ENCODE results near the gene SP100. TPM values are rescaled to one million over a fixed set of nuclear protein-coding genes. Genes with fewer than 3 reads are reported as not detected.

SP100 gene
- total RNA-seq, 2 experiments from 2014 or later = 242 to 243 TPM

GRCh38 chr2:230570987-230571386, 155.0 kb downstream of the SP100 start:
- peaks cover 15% of the 10 kb centered on the region for H3K36me3 Mint-ChIP-seq (ENCODE audit: low read depth)
- no peak for TF ChIP-seq CTCF (IDR thresholded peaks at IDR 0.05)

GRCh38 chr2:230575642-230576324, 159.8 kb downstream of the SP100 start:
- H3K27me3 ChIP-seq (ENCODE audit: control insufficient read depth in 1 of 2, insufficient read depth in 2 of 2, low read length in 2 of 2) = no peaks in the 10 kb centered on the region
- peaks cover 14 to 17% of the 10 kb centered on the region in 2 experiments for H3K9me3 ChIP-seq (ENCODE audit: control insufficient read depth in 1 of 2, insufficient read depth in 1 of 2, low read length in 2 of 2)
- no peak overlapping the region for H3K4me3 ChIP-seq (ENCODE audit: low read length)
- intact Hi-C loops (cut with DNase I, micrococcal nuclease) = no loop called here
- Mint-ChIP-seq H3K4me3 (peak overlapping the region; percentile 17), H3K4me1 (ENCODE audit: low read depth) (peaks cover 17% of the 10 kb centered on the region), H3K9me3 (peaks cover 10% of the 10 kb centered on the region), H3K27me3 (no peaks in the 10 kb centered on the region), H3K36me3 (ENCODE audit: low read depth) (peaks cover 15% of the 10 kb centered on the region), H3K27ac (peak overlapping the region; percentile 59)
- peak in 10 of 14 experiments; percentile 11 to 76 (median 30) for DNase-seq
- H3K36me3 ChIP-seq (ENCODE audit: insufficient read depth, low read length) = no peaks in the 10 kb centered on the region
- TF ChIP-seq CTCF (IDR thresholded peaks at IDR 0.05) = no peak
- ChIA-PET POLR2A (interaction anchor here (0.5 to 1.9 kb wide), 3 partner anchors 27 to 189 kb away, joined by 3 to 9 read pairs (median 3); no protein-coding TSS in a partner anchor), CTCF (no interaction called here)
- peaks cover 11% of the 10 kb centered on the region for H3K4me1 ChIP-seq (ENCODE audit: insufficient read depth, low read length)
- ATAC-seq (ENCODE audit: poor library complexity) = peak; percentile 98
- no peak overlapping the region for H3K27ac ChIP-seq (ENCODE audit: low read depth in 1 of 2, low read length in 2 of 2)

More at GRCh38 chr2:230570987-230571386, 155.0 kb downstream of the SP100 start:
- H3K4me3 ChIP-seq (ENCODE audit: low read length) = no peak overlapping the region
- CTCF ChIA-PET = no interaction called here
- no peak for DNase-seq
- Mint-ChIP-seq H3K27me3 (no peaks in the 10 kb centered on the region), H3K9me3 (peaks cover 10% of the 10 kb centered on the region), H3K4me1 (ENCODE audit: low read depth) (peaks cover 14% of the 10 kb centered on the region), H3K4me3 (no peak overlapping the region), H3K27ac (no peak overlapping the region)
- peaks cover 14 to 17% of the 10 kb centered on the region in 2 experiments for H3K9me3 ChIP-seq (ENCODE audit: control insufficient read depth in 1 of 2, insufficient read depth in 1 of 2, low read length in 2 of 2)
- H3K27me3 ChIP-seq (ENCODE audit: control insufficient read depth in 1 of 2, insufficient read depth in 2 of 2, low read length in 2 of 2) = no peaks in the 10 kb centered on the region
- H3K4me1 ChIP-seq (ENCODE audit: insufficient read depth, low read length) = peaks cover 8% of the 10 kb centered on the region
- POLR2A ChIA-PET = no interaction called here
- no peak for ATAC-seq (ENCODE audit: poor library complexity)
- intact Hi-C loops (cut with DNase I, micrococcal nuclease) = no loop called here
- H3K36me3 ChIP-seq (ENCODE audit: insufficient read depth, low read length) = no peaks in the 10 kb centered on the region
- no peak overlapping the region for H3K27ac ChIP-seq (ENCODE audit: low read depth in 1 of 2, low read length in 2 of 2)

- Histone ChIP-seq H3K4me1 (ENCODE audit: insufficient read depth, low read length) (peaks cover 11% of the 10 kb centered on the region), H3K9me3 (ENCODE audit: control insufficient read depth in 1 of 2, insufficient read depth in 1 of 2, low read length in 2 of 2) (peaks cover 12 to 14% of the 10 kb centered on the region in 2 experiments), H3K36me3 (ENCODE audit: insufficient read depth, low read length) (no peaks in the 10 kb centered on the region), H3K27me3 (ENCODE audit: control insufficient read depth in 1 of 2, insufficient read depth in 2 of 2, low read length in 2 of 2) (no peaks in the 10 kb centered on the region), H3K4me3 (ENCODE audit: low read length) (no peak overlapping the region), H3K27ac (ENCODE audit: low read depth in 1 of 2, low read length in 2 of 2) (no peak overlapping the region)
- Mint-ChIP-seq H3K36me3 (ENCODE audit: low read depth) (peaks cover 15% of the 10 kb centered on the region), H3K4me1 (ENCODE audit: low read depth) (peaks cover 17% of the 10 kb centered on the region), H3K27ac (no peak overlapping the region), H3K9me3 (peaks cover 10% of the 10 kb centered on the region), H3K27me3 (no peaks in the 10 kb centered on the region), H3K4me3 (no peak overlapping the region)
- no peak for ATAC-seq (ENCODE audit: poor library complexity)
- POLR2A ChIA-PET = interaction anchor here (1.9 kb wide), 1 partner anchor 26 kb away, joined by 9 read pairs; no protein-coding TSS in a partner anchor
- intact Hi-C loops (cut with DNase I, micrococcal nuclease) = no loop called here
- CTCF ChIA-PET = no interaction called here
- DNase-seq = no peak
- TF ChIP-seq CTCF (IDR thresholded peaks at IDR 0.05) = no peak
Observed at GRCh38 chr2:230577114-230577513, 161.1 kb downstream of the SP100 start.
